Fibroblast of skin of back (primary cell): ENCODE results near the gene SMAD3.

Experiments
- DNase-seq: peaks from one replicate; pipeline ENCODE4 v3.0.0-alpha.2; 2013

SMAD3 gene

DNA sequence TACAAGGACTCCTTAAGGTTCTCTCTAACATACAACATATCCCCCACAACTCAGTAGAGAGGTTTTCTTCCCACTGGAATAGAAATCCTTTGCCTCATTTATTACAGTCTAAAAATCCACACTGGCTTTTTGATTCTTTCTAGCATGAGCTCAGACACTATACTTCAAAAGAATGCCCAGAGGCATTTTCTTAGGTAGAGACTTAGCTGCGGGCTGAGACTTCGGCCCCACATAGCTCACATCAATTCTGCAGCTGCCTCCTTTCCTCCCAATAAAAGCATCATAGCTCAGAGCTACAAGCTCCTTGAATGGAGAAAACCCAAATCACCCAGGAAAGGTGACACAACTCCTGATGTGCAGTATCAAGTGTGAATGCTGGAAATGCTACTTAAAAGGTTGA is 136.7 kb downstream of the SMAD3 start:
- no peak for DNase-seq

DNA sequence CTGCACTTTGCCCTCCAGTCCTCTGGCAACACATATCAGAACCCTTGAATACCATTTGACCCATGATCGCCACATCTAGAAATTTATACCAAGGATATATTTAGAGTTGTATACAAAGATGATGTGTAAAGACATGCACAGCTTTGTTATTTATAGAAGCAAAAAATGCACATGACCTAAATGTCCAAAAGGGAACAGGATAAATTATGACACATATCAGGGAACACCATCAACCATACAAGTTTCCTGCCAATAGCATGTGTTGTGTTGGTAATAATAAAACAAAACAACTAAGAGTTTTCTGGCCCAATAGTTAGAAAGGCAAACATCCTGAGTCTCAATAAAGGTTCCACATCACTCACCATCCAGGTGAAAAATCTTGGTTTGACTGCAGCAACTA is 137.6 kb downstream of the SMAD3 start:
- DNase-seq: no peak

GRCh38 chr15:67207555-67208207 is 142.3 kb downstream of the SMAD3 start:
- DNase-seq: no peak

DNA sequence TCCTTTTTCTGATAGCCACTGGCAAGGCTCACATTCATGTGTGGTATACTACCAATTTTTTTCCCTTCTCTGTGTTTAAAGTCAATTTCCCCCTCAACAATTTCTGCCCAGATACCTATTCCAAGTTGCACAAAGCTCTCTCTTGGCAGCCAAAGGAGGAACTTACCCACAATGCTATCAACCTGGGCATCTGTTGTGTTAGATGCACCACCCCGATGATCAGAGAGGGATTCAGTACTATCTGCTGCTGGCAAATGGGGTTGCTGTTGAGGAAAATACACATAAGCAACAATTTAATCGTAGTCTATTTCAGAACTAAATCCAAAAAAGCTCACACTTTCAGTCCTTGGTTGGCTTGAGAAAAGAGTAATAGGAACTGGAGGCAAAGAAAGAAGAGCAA is 143.0 kb downstream of the SMAD3 start:
- DNase-seq: no peak

DNA sequence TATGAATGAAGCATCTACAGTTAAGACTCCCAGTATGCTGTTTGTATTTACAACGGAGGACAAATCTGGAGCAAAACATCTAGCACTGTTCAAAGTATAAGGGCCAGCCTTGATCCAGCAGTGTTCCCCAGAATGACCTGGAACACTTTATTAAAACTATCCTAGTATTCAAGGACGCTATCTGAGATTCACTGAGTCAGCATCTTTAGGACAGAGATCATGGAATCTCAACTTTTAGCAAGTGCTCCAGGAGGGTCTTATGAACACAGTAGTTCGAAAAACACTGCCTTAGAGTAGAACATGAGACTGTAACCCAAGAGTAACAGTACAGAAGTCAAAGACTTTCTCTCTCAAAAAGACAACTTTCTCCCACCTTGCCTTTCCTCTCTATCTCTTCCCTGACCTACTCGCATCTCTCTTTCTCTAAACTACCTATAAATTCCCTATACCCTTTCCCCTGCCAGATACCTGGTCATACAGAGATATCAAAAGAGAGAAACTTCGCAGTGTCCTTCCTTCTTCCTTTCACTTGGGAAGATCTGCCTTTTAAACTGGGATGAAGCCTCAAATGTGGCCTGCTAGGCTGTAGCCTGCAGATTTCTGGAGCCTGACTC is 145.3 kb downstream of the SMAD3 start:
- no peak for DNase-seq

- no peak for DNase-seq
Observed at GRCh38 chr15:67212684-67213367, 147.4 kb downstream of the SMAD3 start.

GRCh38 chr15:67215102-67215501 is 149.7 kb downstream of the SMAD3 start:
- peak; percentile 51 for DNase-seq

GRCh38 chr15:67216859-67217258 is 151.5 kb downstream of the SMAD3 start:
- DNase-seq: no peak

GRCh38 chr15:67218428-67218827 is 153.0 kb downstream of the SMAD3 start:
- no peak for DNase-seq

DNA sequence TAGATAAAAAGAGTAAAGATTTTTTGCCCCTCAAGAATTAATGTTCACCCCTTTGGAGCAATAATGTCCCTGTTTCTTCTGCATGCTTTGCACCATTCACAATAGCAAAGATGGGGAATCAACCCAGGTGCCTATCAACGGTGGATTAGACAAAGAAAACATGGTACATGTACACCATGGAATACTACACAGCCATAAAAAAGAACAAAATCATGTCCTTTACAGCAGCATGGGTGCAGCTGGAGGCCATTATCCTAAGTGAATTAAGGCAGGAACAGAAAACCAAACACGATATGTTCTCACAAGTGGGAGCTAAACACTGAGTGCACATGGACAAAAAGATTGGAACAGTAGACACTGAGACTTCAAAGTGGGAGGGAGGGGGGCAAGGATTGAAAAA is 153.9 kb downstream of the SMAD3 start:
- DNase-seq: no peak

DNA sequence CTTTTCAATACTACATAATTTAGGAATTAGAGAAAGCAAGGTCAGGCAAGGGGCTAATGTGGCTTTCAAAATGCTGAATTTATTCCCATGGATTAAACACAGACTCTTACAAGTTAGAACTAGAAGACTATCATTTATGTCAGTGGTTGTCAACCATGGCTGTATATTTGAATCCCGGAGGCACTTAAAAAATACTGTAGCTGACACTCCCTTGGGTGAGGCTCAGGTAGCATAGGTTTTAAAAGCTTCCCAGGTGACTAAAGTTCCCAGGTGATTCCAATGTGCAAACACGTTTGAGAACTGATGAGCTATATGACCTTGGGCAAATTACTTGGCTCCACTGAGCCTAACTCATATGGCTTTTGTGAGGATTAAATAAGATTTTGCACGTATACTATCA is 159.5 kb downstream of the SMAD3 start:
- no peak for DNase-seq

- DNase-seq: peak; percentile 85
Observed at GRCh38 chr15:67225336-67225735, 159.9 kb downstream of the SMAD3 start.

DNA sequence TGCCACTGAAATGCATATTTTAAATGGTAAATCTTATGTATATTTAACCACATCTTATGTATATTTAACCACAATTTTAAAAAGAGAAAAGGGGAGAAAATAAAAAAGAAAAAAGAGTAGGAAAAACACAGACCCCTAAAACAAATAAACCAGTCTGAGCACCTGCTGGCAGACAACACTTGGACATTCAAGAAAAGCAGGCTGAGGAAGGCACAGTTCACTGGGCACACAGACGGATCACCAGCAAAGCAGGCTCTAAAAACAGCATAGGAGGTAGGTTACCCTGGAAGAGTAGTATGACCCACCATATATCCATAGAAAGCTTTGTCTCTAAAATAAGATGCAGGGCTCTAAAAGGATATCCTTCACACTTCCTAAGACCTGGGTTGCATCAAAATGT is 162.0 kb downstream of the SMAD3 start:
- DNase-seq: no peak

DNA sequence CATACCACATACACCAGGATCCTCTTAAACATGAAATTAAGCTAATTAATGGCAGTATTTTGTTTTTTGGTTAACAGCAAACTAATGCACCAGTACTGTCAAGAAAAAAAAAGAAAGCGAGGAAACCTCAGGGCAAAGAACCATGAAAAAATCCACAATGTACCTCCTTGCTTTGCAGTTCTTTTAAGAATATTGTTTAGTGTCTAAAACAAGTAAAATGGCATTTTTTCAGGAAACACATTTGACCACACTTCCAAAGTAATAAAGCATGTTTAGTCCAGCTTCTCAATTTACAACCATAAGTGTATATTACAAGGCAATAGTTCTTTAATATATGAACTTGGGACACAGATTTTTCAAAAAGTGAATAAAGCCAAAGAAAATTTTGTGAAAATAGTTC is 162.4 kb downstream of the SMAD3 start:
- no peak for DNase-seq

- peak; percentile 45 for DNase-seq
Observed at GRCh38 chr15:67228286-67228685, 162.9 kb downstream of the SMAD3 start.

GRCh38 chr15:67230504-67230903 is 165.1 kb downstream of the SMAD3 start:
- DNase-seq: no peak

DNA sequence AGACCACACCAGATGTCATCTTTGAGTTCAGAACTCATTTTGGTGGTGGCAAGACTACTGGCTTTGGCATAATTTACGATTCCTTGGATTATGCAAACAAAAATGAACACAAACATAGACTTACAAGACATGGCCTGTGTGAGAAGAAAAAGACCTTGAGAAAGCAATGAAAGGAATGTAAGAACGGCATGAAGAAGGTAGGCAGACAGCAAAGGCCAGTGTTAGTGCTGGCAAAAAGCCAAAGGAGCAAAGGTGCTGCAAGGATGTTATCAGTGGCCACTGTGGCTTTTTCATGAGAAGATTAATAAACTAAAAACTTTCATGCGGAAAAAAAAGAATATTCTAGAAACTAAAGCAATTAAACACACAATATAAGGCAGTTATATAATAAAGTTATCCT is 167.2 kb downstream of the SMAD3 start:
- no peak for DNase-seq

DNA sequence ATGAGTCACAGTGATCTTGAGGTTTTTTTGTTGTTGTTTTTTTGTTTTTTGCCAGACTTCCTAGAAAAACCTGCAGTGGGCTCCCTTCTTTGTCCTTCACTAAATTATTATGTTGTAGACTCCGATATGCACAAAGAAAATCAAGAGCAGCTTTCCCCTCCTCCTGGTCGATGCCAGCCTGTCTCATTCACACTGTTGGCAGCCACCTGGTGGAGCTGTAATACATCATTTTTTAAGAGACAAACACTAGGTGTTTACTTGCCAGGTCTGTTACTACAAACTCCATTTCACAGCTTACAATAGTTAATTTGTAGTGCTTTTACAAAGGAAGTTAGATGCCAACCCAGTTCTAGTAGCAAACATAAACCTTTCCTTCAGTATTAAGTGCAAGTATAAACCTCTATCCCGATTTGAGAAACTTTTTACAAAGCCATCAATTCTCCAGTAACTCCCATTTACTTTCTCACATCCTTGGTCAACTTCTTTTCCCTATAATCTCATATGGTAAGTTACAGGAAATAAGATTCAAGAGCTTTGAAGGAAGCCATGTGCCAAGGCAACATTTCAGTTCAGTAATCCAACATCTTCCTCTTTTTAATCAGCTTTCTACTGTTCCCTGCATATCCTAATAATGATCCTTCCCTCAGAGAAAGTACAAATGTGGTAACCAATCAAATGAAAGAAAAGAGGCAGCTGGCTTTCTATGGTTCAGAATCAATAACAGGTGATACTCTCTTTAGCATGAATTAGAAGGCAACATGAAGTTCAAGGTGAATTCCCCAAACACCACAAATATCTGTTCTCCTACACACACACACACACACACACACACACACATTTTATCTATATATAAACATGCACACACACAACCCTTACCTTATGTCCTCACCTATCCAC is 175.1 kb downstream of the SMAD3 start:
- no peak for DNase-seq

DNA sequence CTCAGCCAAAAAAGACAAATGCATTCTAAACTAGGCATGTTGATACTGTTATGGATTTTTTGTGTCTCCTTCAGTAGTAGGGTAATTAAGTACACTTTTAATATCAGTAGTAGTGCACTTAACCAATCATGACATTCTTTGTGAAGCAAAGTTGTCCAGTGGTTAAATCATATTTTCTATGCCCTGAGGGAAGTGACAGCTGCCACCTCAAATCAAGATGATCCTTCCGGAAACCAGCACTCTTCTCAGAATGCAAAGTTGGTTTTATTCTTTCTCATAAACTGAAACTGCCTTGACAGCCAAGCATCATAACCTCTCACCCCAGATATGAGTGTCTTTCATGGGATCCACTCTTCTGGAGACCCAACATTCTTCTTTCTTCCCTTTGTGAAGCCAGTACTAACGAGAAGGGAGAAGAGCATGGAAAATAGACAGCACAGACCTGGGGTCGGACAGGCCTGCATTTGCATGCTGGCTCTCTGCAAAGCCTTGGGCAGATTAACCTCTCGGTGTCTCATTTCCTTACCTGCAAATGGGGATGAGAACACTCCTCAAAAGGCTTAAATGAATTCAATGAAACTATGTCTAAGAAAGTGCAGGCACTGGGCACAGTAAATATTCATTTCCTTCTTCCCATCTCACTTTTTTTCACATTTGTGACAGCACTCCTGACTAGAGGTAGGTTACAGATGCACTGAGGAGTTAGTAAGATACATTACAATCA is 175.9 kb downstream of the SMAD3 start:
- DNase-seq: no peak

- no peak for DNase-seq
Observed at GRCh38 chr15:67242708-67243111, 177.3 kb downstream of the SMAD3 start.
